WTC11 (cell line): Measurements from ENCODE around the gene ADM5.

ENCODE experiments used
- ESRRA ChIP-seq: sonication (generic); formaldehyde crosslinking; IDR thresholded peaks from 2 replicates; pipeline ENCODE4 v1.8.1; 2022; ENCODE audit warnings: mild to moderate bottlenecking, missing genetic modification reagents, borderline replicate concordance
- HMGA2 ChIP-seq: fragments of 250-450 bp; sonication (Bioruptor Pico); IDR thresholded peaks from 2 replicates; pipeline ENCODE4 v1.4.0; 2021; ENCODE audit warnings: mild to moderate bottlenecking, moderate library complexity
- NR1H2 ChIP-seq: sonication (generic); formaldehyde crosslinking; IDR thresholded peaks from 2 replicates; pipeline ENCODE4 v1.9.0; 2021; ENCODE audit warnings: mild to moderate bottlenecking, moderate library complexity, missing genetic modification reagents
- TF ChIP-seq, protein P1 (sequence below): fragments of 200-600 bp; IDR thresholded peaks from 2 replicates; pipeline ENCODE4 v1.8.0; 2022; ENCODE audit warnings: antibody characterized with exemption
- TF ChIP-seq, protein P2 (sequence below): sonication (generic); formaldehyde crosslinking; IDR thresholded peaks from 2 replicates; pipeline ENCODE4 v1.8.1; 2023; ENCODE audit warnings: mild to moderate bottlenecking, missing genetic modification reagents, borderline replicate concordance
- TF ChIP-seq, protein P3 (sequence below): sonication (generic); formaldehyde crosslinking; IDR thresholded peaks from 2 replicates; pipeline ENCODE4 v1.8.0; 2022; ENCODE audit warnings: mild to moderate bottlenecking, missing genetic modification reagents

- TF ChIP-seq HMGA2 (CRISPR knock-in tag) (no peak), NR1H2 (no peak), ESRRA (no peak)
- TF ChIP-seq, protein P1, sequence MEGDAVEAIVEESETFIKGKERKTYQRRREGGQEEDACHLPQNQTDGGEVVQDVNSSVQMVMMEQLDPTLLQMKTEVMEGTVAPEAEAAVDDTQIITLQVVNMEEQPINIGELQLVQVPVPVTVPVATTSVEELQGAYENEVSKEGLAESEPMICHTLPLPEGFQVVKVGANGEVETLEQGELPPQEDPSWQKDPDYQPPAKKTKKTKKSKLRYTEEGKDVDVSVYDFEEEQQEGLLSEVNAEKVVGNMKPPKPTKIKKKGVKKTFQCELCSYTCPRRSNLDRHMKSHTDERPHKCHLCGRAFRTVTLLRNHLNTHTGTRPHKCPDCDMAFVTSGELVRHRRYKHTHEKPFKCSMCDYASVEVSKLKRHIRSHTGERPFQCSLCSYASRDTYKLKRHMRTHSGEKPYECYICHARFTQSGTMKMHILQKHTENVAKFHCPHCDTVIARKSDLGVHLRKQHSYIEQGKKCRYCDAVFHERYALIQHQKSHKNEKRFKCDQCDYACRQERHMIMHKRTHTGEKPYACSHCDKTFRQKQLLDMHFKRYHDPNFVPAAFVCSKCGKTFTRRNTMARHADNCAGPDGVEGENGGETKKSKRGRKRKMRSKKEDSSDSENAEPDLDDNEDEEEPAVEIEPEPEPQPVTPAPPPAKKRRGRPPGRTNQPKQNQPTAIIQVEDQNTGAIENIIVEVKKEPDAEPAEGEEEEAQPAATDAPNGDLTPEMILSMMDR = peak; percentile 6; the same call in 1 of the 2 replicates
- TF ChIP-seq, protein P2, sequence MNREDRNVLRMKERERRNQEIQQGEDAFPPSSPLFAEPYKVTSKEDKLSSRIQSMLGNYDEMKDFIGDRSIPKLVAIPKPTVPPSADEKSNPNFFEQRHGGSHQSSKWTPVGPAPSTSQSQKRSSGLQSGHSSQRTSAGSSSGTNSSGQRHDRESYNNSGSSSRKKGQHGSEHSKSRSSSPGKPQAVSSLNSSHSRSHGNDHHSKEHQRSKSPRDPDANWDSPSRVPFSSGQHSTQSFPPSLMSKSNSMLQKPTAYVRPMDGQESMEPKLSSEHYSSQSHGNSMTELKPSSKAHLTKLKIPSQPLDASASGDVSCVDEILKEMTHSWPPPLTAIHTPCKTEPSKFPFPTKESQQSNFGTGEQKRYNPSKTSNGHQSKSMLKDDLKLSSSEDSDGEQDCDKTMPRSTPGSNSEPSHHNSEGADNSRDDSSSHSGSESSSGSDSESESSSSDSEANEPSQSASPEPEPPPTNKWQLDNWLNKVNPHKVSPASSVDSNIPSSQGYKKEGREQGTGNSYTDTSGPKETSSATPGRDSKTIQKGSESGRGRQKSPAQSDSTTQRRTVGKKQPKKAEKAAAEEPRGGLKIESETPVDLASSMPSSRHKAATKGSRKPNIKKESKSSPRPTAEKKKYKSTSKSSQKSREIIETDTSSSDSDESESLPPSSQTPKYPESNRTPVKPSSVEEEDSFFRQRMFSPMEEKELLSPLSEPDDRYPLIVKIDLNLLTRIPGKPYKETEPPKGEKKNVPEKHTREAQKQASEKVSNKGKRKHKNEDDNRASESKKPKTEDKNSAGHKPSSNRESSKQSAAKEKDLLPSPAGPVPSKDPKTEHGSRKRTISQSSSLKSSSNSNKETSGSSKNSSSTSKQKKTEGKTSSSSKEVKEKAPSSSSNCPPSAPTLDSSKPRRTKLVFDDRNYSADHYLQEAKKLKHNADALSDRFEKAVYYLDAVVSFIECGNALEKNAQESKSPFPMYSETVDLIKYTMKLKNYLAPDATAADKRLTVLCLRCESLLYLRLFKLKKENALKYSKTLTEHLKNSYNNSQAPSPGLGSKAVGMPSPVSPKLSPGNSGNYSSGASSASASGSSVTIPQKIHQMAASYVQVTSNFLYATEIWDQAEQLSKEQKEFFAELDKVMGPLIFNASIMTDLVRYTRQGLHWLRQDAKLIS (CRISPR knock-in tag) = no peak
- TF ChIP-seq, protein P3, sequence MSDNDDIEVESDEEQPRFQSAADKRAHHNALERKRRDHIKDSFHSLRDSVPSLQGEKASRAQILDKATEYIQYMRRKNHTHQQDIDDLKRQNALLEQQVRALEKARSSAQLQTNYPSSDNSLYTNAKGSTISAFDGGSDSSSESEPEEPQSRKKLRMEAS (CRISPR knock-in tag) = no peak
Measured at GRCh38 chr19:49690079-49690655, 773 bp downstream of the ADM5 start.
